Activated T-cell treated with anti-CD3 and anti-CD28 coated beads, Interleukin-2, amount 50 U/mL, for 72 hours (primary cell): ENCODE data around the gene RAD51C. TPM values are rescaled to one million over a fixed set of nuclear protein-coding genes. Genes with fewer than 3 reads are reported as not detected.
"Not testable (repeated sequence)": the region's sequence is repeated elsewhere in the genome, so short reads cannot be mapped to it uniquely, and the experiment has no call there.

Source experiments
- ATAC-seq, 2 donors: fragments of 150-1000 bp; cut with Tn5 transposase; replicated peaks in 1 of 2; 2 replicates each; pipeline ENCODE4 v1.10.0; 2021; ENCODE audit warnings: moderate library complexity in 2 of 2, mild to moderate bottlenecking in 1 of 2
- DNase-seq, 2 donors: peaks; one replicate each; pipeline ENCODE4 v3.0.0; 2021 to 2022; ENCODE audit warnings: mixed read lengths in 1 of 2
- H3K27ac Mint-ChIP-seq: one replicate; pipeline ENCODE4 v1.8.0; 2022; ENCODE audit warnings: mild to moderate bottlenecking, moderate library complexity, mixed read lengths
- H3K27me3 Mint-ChIP-seq: one replicate; pipeline ENCODE4 v1.8.0; 2022; ENCODE audit warnings: low read depth, mixed read lengths
- H3K36me3 Mint-ChIP-seq, 2 donors: one replicate each; pipeline ENCODE4 v1.8.0; 2022; ENCODE audit warnings: mixed read lengths in 2 of 2, mild to moderate bottlenecking in 1 of 2; ENCODE audit not compliant: insufficient read depth in 2 of 2
- H3K4me1 Mint-ChIP-seq: one replicate; pipeline ENCODE4 v1.8.0; 2022; ENCODE audit warnings: low read depth, mixed read lengths
- H3K4me3 Mint-ChIP-seq, 2 donors: one replicate each; pipeline ENCODE4 v1.8.0; 2022; ENCODE audit warnings: mild to moderate bottlenecking in 2 of 2, mixed read lengths in 2 of 2, moderate library complexity in 2 of 2
- H3K9me3 Mint-ChIP-seq, 2 donors: one replicate each; pipeline ENCODE4 v1.8.0; 2022; ENCODE audit warnings: mixed read lengths in 2 of 2
- total RNA-seq, 2 donors: library from RNA; stranded (reverse); gene quantifications; one replicate each; pipeline ENCODE4 v1.2.3, GENCODE V29; 2022

Gene RAD51C
- total RNA-seq, result 100 to 1,000 TPM in 1 of 2 donors, 10 to 100 TPM in 1; 81.2 to 105 TPM

- Mint-ChIP-seq H3K36me3 (peaks cover 10 to 13% of the 10 kb centered on the region in 2 donors), H3K27me3 (no peaks in the 10 kb centered on the region), H3K4me3 (peak within 1 kb of the TSS; percentile 98), H3K4me1 (peaks cover 40% of the 10 kb centered on the region), H3K9me3 (no peaks in the 10 kb centered on the region), H3K27ac (peak within 1 kb of the TSS; percentile 97)
- peak; percentile 89 to 94 for DNase-seq
- ATAC-seq, result peak; percentile 100
Observed at GRCh38 chr17:58692239-58693055, at the start of gene RAD51C. Gene RAD51C (plus strand): TSS chr17:58692602. CDS start chr17:58692644, 42 bp downstream.

GRCh38 chr17:58643147-58643546, 49.3 kb upstream of the RAD51C start:
- no peak overlapping the region for H3K27ac Mint-ChIP-seq
- no peak for DNase-seq
- no peak overlapping the region for H3K4me3 Mint-ChIP-seq
- peak in 1 of 2 donors; percentile 39 for ATAC-seq
- peaks cover 5% of the 10 kb centered on the region for H3K4me1 Mint-ChIP-seq
- no peaks in the 10 kb centered on the region for H3K27me3 Mint-ChIP-seq
- no peaks in the 10 kb centered on the region for H3K36me3 Mint-ChIP-seq
- H3K9me3 Mint-ChIP-seq, result no peaks in the 10 kb centered on the region

GRCh38 chr17:58648236-58648635, 44.2 kb upstream of the RAD51C start:
- Mint-ChIP-seq H3K4me3 (no peak overlapping the region), H3K27ac (no peak overlapping the region), H3K9me3 (no peaks in the 10 kb centered on the region), H3K27me3 (no peaks in the 10 kb centered on the region), H3K36me3 (no peaks in the 10 kb centered on the region), H3K4me1 (peaks cover under 1% of the 10 kb centered on the region)
- DNase-seq (no peak), ATAC-seq (peak; percentile 26 to 39)

GRCh38 chr17:58657962-58658803, 34.2 kb upstream of the RAD51C start:
- ATAC-seq, result peak; percentile 46 to 50
- DNase-seq, result peak; percentile 53 to 69
- H3K36me3 Mint-ChIP-seq, H3K27me3 Mint-ChIP-seq, H3K9me3 Mint-ChIP-seq: not testable (repeated sequence)
- Mint-ChIP-seq H3K4me1 (peaks cover 24% of the 10 kb centered on the region), H3K4me3 (peak overlapping the region; percentile 14 to 89), H3K27ac (peak overlapping the region; percentile 100)

- H3K9me3 Mint-ChIP-seq, result no peaks in the 10 kb centered on the region
- H3K36me3 Mint-ChIP-seq, result peaks cover 0 to 5% of the 10 kb centered on the region in 2 donors
- H3K27ac Mint-ChIP-seq, result peak overlapping the region; percentile 100
- peaks cover 8% of the 10 kb centered on the region for H3K27me3 Mint-ChIP-seq
- peak; percentile 80 for ATAC-seq
- peak overlapping the region; percentile 65 to 89 for H3K4me3 Mint-ChIP-seq
- peaks cover 24% of the 10 kb centered on the region for H3K4me1 Mint-ChIP-seq
- DNase-seq, result peak; percentile 86 to 87
Observed at GRCh38 chr17:58658804-58659713, 33.3 kb upstream of the RAD51C start.

GRCh38 chr17:58659714-58660084, 32.7 kb upstream of the RAD51C start:
- H3K4me1 Mint-ChIP-seq, result peaks cover 24% of the 10 kb centered on the region
- DNase-seq, result peak in 1 of 2 donors; percentile 5
- not testable (repeated sequence) for H3K9me3 Mint-ChIP-seq, ATAC-seq, H3K27me3 Mint-ChIP-seq, H3K36me3 Mint-ChIP-seq
- peak overlapping the region; percentile 100 for H3K27ac Mint-ChIP-seq
- peak overlapping the region; percentile 65 to 89 for H3K4me3 Mint-ChIP-seq

GRCh38 chr17:58660621-58661020, 31.8 kb upstream of the RAD51C start:
- Mint-ChIP-seq H3K27me3 (peaks cover 8% of the 10 kb centered on the region), H3K9me3 (no peaks in the 10 kb centered on the region), H3K4me1 (peaks cover 24% of the 10 kb centered on the region), H3K27ac (no peak overlapping the region), H3K4me3 (peak overlapping the region; percentile 9 to 55), H3K36me3 (peaks cover 0 to 5% of the 10 kb centered on the region in 2 donors)
- ATAC-seq (no peak), DNase-seq (no peak)

- Mint-ChIP-seq H3K27me3 (peaks cover 11% of the 10 kb centered on the region), H3K27ac (no peak overlapping the region), H3K9me3 (no peaks in the 10 kb centered on the region), H3K4me1 (peaks cover 29% of the 10 kb centered on the region), H3K4me3 (no peak overlapping the region), H3K36me3 (peaks cover 0 to 5% of the 10 kb centered on the region in 2 donors)
- ATAC-seq (no peak), DNase-seq (no peak)
Observed at GRCh38 chr17:58661499-58661898, 30.9 kb upstream of the RAD51C start.

GRCh38 chr17:58664302-58664701, 28.1 kb upstream of the RAD51C start:
- Mint-ChIP-seq H3K27ac (no peak overlapping the region), H3K36me3 (peaks cover 0 to 1% of the 10 kb centered on the region in 2 donors), H3K4me3 (no peak overlapping the region), H3K27me3 (peaks cover 33% of the 10 kb centered on the region), H3K4me1 (peaks cover 15% of the 10 kb centered on the region), H3K9me3 (no peaks in the 10 kb centered on the region)
- ATAC-seq (no peak), DNase-seq (no peak)

- Mint-ChIP-seq H3K27ac (no peak overlapping the region), H3K4me3 (peak overlapping the region; percentile 27 to 63), H3K36me3 (no peaks in the 10 kb centered on the region), H3K9me3 (no peaks in the 10 kb centered on the region), H3K27me3 (peaks cover 25% of the 10 kb centered on the region), H3K4me1 (peaks cover 13% of the 10 kb centered on the region)
- ATAC-seq (peak in 1 of 2 donors; percentile 15), DNase-seq (no peak)
Observed at GRCh38 chr17:58665946-58666857, 26.2 kb upstream of the RAD51C start.

- Mint-ChIP-seq H3K4me1 (peaks cover 13% of the 10 kb centered on the region), H3K36me3 (no peaks in the 10 kb centered on the region), H3K27me3 (peaks cover 25% of the 10 kb centered on the region), H3K27ac (no peak overlapping the region), H3K4me3 (peak overlapping the region; percentile 27 to 63), H3K9me3 (no peaks in the 10 kb centered on the region)
- ATAC-seq (peak; percentile 39 to 46), DNase-seq (peak; percentile 19 to 29)
Observed at GRCh38 chr17:58666858-58667267, 25.5 kb upstream of the RAD51C start.
